Measurements from ENCODE around the gene IDH1.
"Not testable (repeated sequence)": the region's sequence is repeated elsewhere in the genome, so short reads cannot be mapped to it uniquely, and the experiment has no call there.

DNA sequence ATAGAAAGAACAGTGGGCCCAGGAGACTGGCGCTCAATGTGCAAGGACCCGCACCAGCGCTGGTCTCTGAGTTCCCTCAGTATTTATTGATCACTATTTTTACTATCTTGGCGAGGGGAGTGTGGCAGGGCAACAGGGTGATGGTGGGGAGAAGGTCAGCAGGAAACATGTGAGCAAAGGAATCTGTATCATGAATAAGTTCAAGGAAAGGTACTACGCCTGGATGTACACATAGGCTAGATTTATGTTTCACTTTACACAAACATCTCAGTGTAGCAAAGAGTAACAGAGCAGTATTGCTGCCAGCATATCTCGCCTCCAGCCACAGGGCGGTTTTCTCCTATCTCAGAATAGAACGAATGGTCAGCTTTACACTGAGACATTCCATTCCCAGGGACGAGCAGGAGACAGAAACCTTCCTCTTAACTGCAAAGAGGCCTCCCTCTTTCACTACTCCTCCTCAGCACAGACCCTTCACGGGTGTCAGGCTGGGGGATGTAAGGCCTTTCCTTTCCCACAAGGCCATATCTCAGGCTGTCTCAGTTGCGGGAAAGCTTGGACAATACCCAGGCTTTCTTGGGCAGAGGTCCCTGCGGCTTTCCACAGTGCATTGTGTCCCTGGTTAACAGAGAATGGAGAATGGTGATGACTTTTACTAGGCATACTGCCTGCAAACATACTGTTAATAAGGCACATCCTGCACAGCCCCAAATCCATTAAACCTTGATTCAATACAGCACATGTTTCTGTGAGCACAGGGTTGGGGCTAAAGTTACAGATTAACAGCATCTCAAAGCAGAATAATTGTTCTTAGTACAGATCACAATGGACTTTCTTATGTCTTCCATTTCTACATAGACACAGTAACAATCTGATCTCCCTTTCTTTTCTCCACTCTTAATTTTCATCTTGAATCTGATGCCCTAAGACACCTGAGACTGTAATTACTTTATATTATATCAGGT lies 2.3 kb upstream of the IDH1 start:
- not testable (repeated sequence) for TF ChIP-seq CTCF, POLR2A (IDR thresholded peaks at IDR 0.05)

All from thyroid gland (tissue), 4 donors.